CD14-positive monocyte (primary cell): ENCODE results near the gene CNOT6. TPM values are rescaled to one million over a fixed set of nuclear protein-coding genes. Genes with fewer than 3 reads are reported as not detected.

Source experiments
- DNase-seq, 3 donors: peaks; one replicate each; pipeline ENCODE4 v3.0.0-alpha.2; 2011 to 2022
- H2AFZ ChIP-seq: 2 replicates; pipeline ENCODE4 v1.6.0; 2012; ENCODE audit warnings: mild to moderate bottlenecking, low read depth, low read length, inconsistent platforms; ENCODE audit not compliant: insufficient read depth, poor library complexity, severe bottlenecking
- H3K27ac ChIP-seq, 2 donors: 1 replicate in 1 of 2; 2 replicates in 1 of 2; pipeline ENCODE4 v1.5.1; 2012 to 2013; ENCODE audit warnings: low read length in 2 of 2, control low read depth in 1 of 2, inconsistent platforms in 1 of 2, low read depth in 1 of 2, mild to moderate bottlenecking in 1 of 2
- H3K27me3 ChIP-seq, 2 donors: one replicate each; pipeline versions ENCODE4 v1.6.0 to v1.6.1; 2011 to 2013; ENCODE audit warnings: low read length in 2 of 2; ENCODE audit not compliant: control insufficient read depth in 2 of 2, insufficient read depth in 2 of 2
- H3K36me3 ChIP-seq, 2 donors: replicated peaks in 1 of 2; 1 replicate in 1 of 2; 2 replicates in 1 of 2; pipeline versions ENCODE4 v1.5.1 to v1.6.1; 2012 to 2013; ENCODE audit warnings: low read length in 2 of 2, control low read depth in 1 of 2, inconsistent platforms in 1 of 2, mild to moderate bottlenecking in 1 of 2; ENCODE audit not compliant: insufficient read depth in 2 of 2, control insufficient read depth in 1 of 2
- H3K4me1 ChIP-seq, 2 donors: 1 replicate in 1 of 2; 2 replicates in 1 of 2; pipeline versions ENCODE4 v1.5.1 to v1.6.1; 2012 to 2013; ENCODE audit warnings: low read length in 2 of 2, control low read depth in 1 of 2, inconsistent platforms in 1 of 2, mild to moderate bottlenecking in 1 of 2, moderate library complexity in 1 of 2; ENCODE audit not compliant: insufficient read depth in 2 of 2, control insufficient read depth in 1 of 2
- H3K4me2 ChIP-seq: replicated peaks from 2 replicates; pipeline ENCODE3; 2012; ENCODE audit warnings: low read length, moderate library complexity, mild to moderate bottlenecking; ENCODE audit not compliant: poor library complexity, severe bottlenecking; ENCODE audit errors: extremely low read depth
- H3K4me3 ChIP-seq, 3 experiments: fragments of 200-600 bp in 1 of 3; sonication (generic) in 1 of 3; replicated peaks in 1 of 3; 1 replicate in 2 of 3; 2 replicates in 1 of 3; pipeline ENCODE4 v1.5.1; 2011 to 2013; ENCODE audit warnings: low read length in 3 of 3, mild to moderate bottlenecking in 3 of 3, control low read depth in 2 of 3, low read depth in 2 of 3, inconsistent platforms in 1 of 3, moderate library complexity in 1 of 3
- H3K79me2 ChIP-seq: 2 replicates; pipeline ENCODE4 v1.6.0; 2012; ENCODE audit warnings: mild to moderate bottlenecking, control low read depth, inconsistent platforms, low read length, moderate library complexity; ENCODE audit not compliant: insufficient read depth
- H3K9ac ChIP-seq: 2 replicates; pipeline ENCODE4 v1.6.0; 2017; ENCODE audit warnings: low read length, mild to moderate bottlenecking; ENCODE audit not compliant: insufficient read depth, poor library complexity, severe bottlenecking
- H3K9me3 ChIP-seq, 2 donors: replicated peaks in 1 of 2; 1 replicate in 1 of 2; 2 replicates in 1 of 2; pipeline versions ENCODE4 v1.5.1 to v1.6.1; 2012 to 2013; ENCODE audit warnings: low read length in 2 of 2, control low read depth in 1 of 2; ENCODE audit not compliant: control insufficient read depth in 1 of 2, insufficient read depth in 1 of 2
- H4K20me1 ChIP-seq: 2 replicates; pipeline ENCODE4 v1.6.0; 2012; ENCODE audit warnings: mild to moderate bottlenecking, low read length, control low read depth, moderate library complexity; ENCODE audit not compliant: insufficient read depth
- H3K27ac Mint-ChIP-seq, 7 donors: one replicate each; pipeline ENCODE4 v1.8.0; 2020; ENCODE audit warnings: mild to moderate bottlenecking in 7 of 7, mixed read lengths in 7 of 7, moderate library complexity in 6 of 7, inconsistent platforms in 2 of 7
- H3K27me3 Mint-ChIP-seq, 3 donors: one replicate each; pipeline ENCODE4 v1.8.0; 2021 to 2022; ENCODE audit warnings: low read depth in 3 of 3, mild to moderate bottlenecking in 3 of 3, mixed read lengths in 3 of 3, moderate library complexity in 3 of 3, inconsistent platforms in 1 of 3
- H3K36me3 Mint-ChIP-seq, 2 donors: one replicate each; pipeline ENCODE4 v1.8.0; 2020; ENCODE audit warnings: mixed read lengths in 2 of 2, inconsistent platforms in 1 of 2, mild to moderate bottlenecking in 1 of 2
- H3K4me1 Mint-ChIP-seq: one replicate; pipeline ENCODE4 v1.8.0; 2020; ENCODE audit warnings: mild to moderate bottlenecking, mixed read lengths
- H3K4me3 Mint-ChIP-seq, 2 donors: one replicate each; pipeline ENCODE4 v1.8.0; 2020; ENCODE audit warnings: mild to moderate bottlenecking in 2 of 2, mixed read lengths in 2 of 2, moderate library complexity in 1 of 2
- H3K9me3 Mint-ChIP-seq, 7 donors: one replicate each; pipeline ENCODE4 v1.8.0; 2020 to 2022; ENCODE audit warnings: mixed read lengths in 7 of 7, mild to moderate bottlenecking in 6 of 7, moderate library complexity in 6 of 7, inconsistent platforms in 2 of 7
- CTCF ChIP-seq: fragments of 200-600 bp; IDR thresholded peaks from one replicate; pipeline ENCODE4 v1.8.0; 2022; ENCODE audit warnings: antibody characterized with exemption, mild to moderate bottlenecking
- WGBS: methylation state at CpG from one replicate; pipeline ENCODE4 v1.1.5; 2013; ENCODE audit warnings: missing lambda C conversion rate; ENCODE audit not compliant: insufficient coverage; 5-methylcytosine and 5-hydroxymethylcytosine counted together
- intact Hi-C, 2 donors: fragments of 100-400 bp; cut with micrococcal nuclease; formaldehyde crosslinking; loops; one replicate each; pipeline versions ENCODE4 v1.15.0 to v1.15.1; 2023
- polyA plus RNA-seq, 3 donors: library from polyadenylated mRNA; depleted of rRNA in 1 of 3; unstranded in 2 of 3; stranded (reverse) in 1 of 3; fragments of 300-500 nt in 2 of 3; fragments of >200 nt in 1 of 3; fragmentation: Illumina TruSeq in 2 of 3; gene quantifications; 1 replicate in 2 of 3; 2 replicates in 1 of 3; pipeline ENCODE4 v1.2.3, GENCODE V29; 2012 to 2021

Gene CNOT6
- polyA plus RNA-seq, 3 donors = 4.8 to 9.5 (median 7.7) TPM

GRCh38 chr5:180484813-180485212, 9.4 kb upstream of the CNOT6 start:
- no peaks in the 10 kb centered on the region for H3K36me3 ChIP-seq
- H3K4me3 Mint-ChIP-seq = no peak overlapping the region
- H3K27me3 Mint-ChIP-seq = peaks cover 0 to 9% (median 1%) of the 10 kb centered on the region in 3 donors
- no peaks in the 10 kb centered on the region for H3K9me3 ChIP-seq
- H3K9ac ChIP-seq = no peak overlapping the region
- no peak overlapping the region for H3K27ac ChIP-seq
- DNase-seq = no peak
- peaks cover 0 to 12% (median 4%) of the 10 kb centered on the region in 7 donors for H3K9me3 Mint-ChIP-seq
- no peak overlapping the region for H2AFZ ChIP-seq
- intact Hi-C loops = no loop called here
- H3K36me3 Mint-ChIP-seq = no peaks in the 10 kb centered on the region
- no peaks in the 10 kb centered on the region for H3K4me1 Mint-ChIP-seq
- no peak overlapping the region for H3K27ac Mint-ChIP-seq
- no peak overlapping the region for H3K4me2 ChIP-seq
- WGBS = no CpG with 5 or more reads among the region's 7 CpGs
- no peaks in the 10 kb centered on the region for H4K20me1 ChIP-seq
- H3K4me1 ChIP-seq = no peaks in the 10 kb centered on the region
- no peak for TF ChIP-seq CTCF
- no peak overlapping the region for H3K4me3 ChIP-seq
- H3K79me2 ChIP-seq = no peaks in the 10 kb centered on the region
- H3K27me3 ChIP-seq = no peaks in the 10 kb centered on the region

- no peaks in the 10 kb centered on the region for H4K20me1 ChIP-seq
- Mint-ChIP-seq H3K9me3 (peaks cover 0 to 11% (median 1%) of the 10 kb centered on the region in 7 donors), H3K36me3 (no peaks in the 10 kb centered on the region), H3K4me3 (no peak overlapping the region), H3K27ac (no peak overlapping the region), H3K4me1 (no peaks in the 10 kb centered on the region), H3K27me3 (peaks cover 0 to 4% (median under 1%) of the 10 kb centered on the region in 3 donors)
- no peaks in the 10 kb centered on the region for H3K4me1 ChIP-seq
- H3K4me3 ChIP-seq = no peak overlapping the region
- no peaks in the 10 kb centered on the region for H3K79me2 ChIP-seq
- no peak for DNase-seq
- 89% methylated on average over 4 of the region's 9 CpGs for WGBS
- no peak overlapping the region for H3K4me2 ChIP-seq
- H3K9me3 ChIP-seq = no peaks in the 10 kb centered on the region
- H3K27me3 ChIP-seq = no peaks in the 10 kb centered on the region
- H3K27ac ChIP-seq = no peak overlapping the region
- intact Hi-C loops = no loop called here
- no peak overlapping the region for H2AFZ ChIP-seq
- no peak for TF ChIP-seq CTCF
- H3K36me3 ChIP-seq = no peaks in the 10 kb centered on the region
- no peak overlapping the region for H3K9ac ChIP-seq
These were observed 7.5 kb upstream of the CNOT6 start for GRCh38 chr5:180486636-180487149.
